Hepatocyte (in vitro differentiated cells): Measurements from ENCODE around the gene IAPP. TPM values are rescaled to one million over a fixed set of nuclear protein-coding genes. Genes with fewer than 3 reads are reported as not detected.
"Not testable (repeated sequence)": the region's sequence is repeated elsewhere in the genome, so short reads cannot be mapped to it uniquely, and the experiment has no call there.

Source experiments
- DNase-seq: peaks from one replicate; pipeline ENCODE4 v3.0.0-alpha.2; 2016; ENCODE audit warnings: low spot score
- H2AFZ ChIP-seq: fragments of 200-600 bp; sonication (generic); 2 replicates; pipeline ENCODE4 v1.6.0; 2016; ENCODE audit warnings: antibody characterized with exemption, mild to moderate bottlenecking
- H3K27ac ChIP-seq: fragments of 200-600 bp; sonication (generic); 2 replicates; pipeline ENCODE4 v1.5.1; 2016; ENCODE audit warnings: mild to moderate bottlenecking
- H3K27me3 ChIP-seq: fragments of 200-600 bp; sonication (generic); 2 replicates; pipeline ENCODE4 v1.6.1; 2016
- H3K36me3 ChIP-seq: fragments of 200-600 bp; sonication (generic); replicated peaks from 2 replicates; pipeline ENCODE4 v1.5.1; 2016; ENCODE audit warnings: low read depth; ENCODE audit not compliant: insufficient read depth
- H3K4me1 ChIP-seq: fragments of 200-600 bp; sonication (generic); 2 replicates; pipeline ENCODE4 v1.5.1; 2016; ENCODE audit warnings: mild to moderate bottlenecking, moderate library complexity; ENCODE audit not compliant: insufficient read depth
- H3K4me2 ChIP-seq: fragments of 200-600 bp; sonication (generic); 2 replicates; pipeline ENCODE4 v1.6.0; 2016
- H3K4me3 ChIP-seq: fragments of 200-600 bp; sonication (generic); 2 replicates; pipeline ENCODE4 v1.5.1; 2016; ENCODE audit warnings: mild to moderate bottlenecking
- H3K79me2 ChIP-seq: fragments of 200-600 bp; sonication (generic); 2 replicates; pipeline ENCODE4 v1.6.0; 2017; ENCODE audit warnings: mild to moderate bottlenecking
- H3K9me2 ChIP-seq: fragments of 200-600 bp; sonication (generic); replicated peaks from 2 replicates; pipeline ENCODE4 v1.6.0; 2017; ENCODE audit warnings: mild to moderate bottlenecking; ENCODE audit not compliant: insufficient read depth
- H3K9me3 ChIP-seq: fragments of 200-600 bp; sonication (generic); 2 replicates; pipeline ENCODE4 v1.5.1; 2016; ENCODE audit warnings: low read depth, mild to moderate bottlenecking
- H4K20me1 ChIP-seq: fragments of 200-600 bp; sonication (generic); 2 replicates; pipeline ENCODE4 v1.6.0; 2016; ENCODE audit warnings: mild to moderate bottlenecking; ENCODE audit not compliant: insufficient read depth, poor library complexity, severe bottlenecking
- CTCF ChIP-seq: fragments of 200-600 bp; sonication (generic); IDR thresholded peaks from 2 replicates; pipeline ENCODE4 v1.5.1; 2016; ENCODE audit warnings: antibody characterized with exemption, mild to moderate bottlenecking; ENCODE audit not compliant: poor library complexity
- EZH2 ChIP-seq: fragments of 200-600 bp; sonication (generic); IDR thresholded peaks from 2 replicates; pipeline ENCODE4 v1.6.1; 2016; ENCODE audit warnings: antibody characterized with exemption, mild to moderate bottlenecking, borderline replicate concordance
- EZH2phosphoT487 ChIP-seq: fragments of 200-600 bp; sonication (generic); IDR thresholded peaks from one replicate; pipeline ENCODE4 v1.6.1; 2018; ENCODE audit warnings: antibody characterized with exemption, mild to moderate bottlenecking, low read depth, moderate library complexity; ENCODE audit not compliant: unreplicated experiment, severe bottlenecking
- WGBS: methylation state at CpG from one replicate; pipeline ENCODE4 v1.1.6; 2016; ENCODE audit warnings: low lambda C conversion rate; ENCODE audit errors: missing lambda C conversion rate; 5-methylcytosine and 5-hydroxymethylcytosine counted together
- polyA plus RNA-seq: library from polyadenylated mRNA; unstranded; fragments of >200 nt; fragmentation: Nextera tagmentation; extraction: Ambion mirVana; gene quantifications from 2 replicates; pipeline ENCODE4 v1.2.1, GENCODE V29; 2016
- total RNA-seq: library from RNA; depleted of rRNA; stranded (reverse); fragments of >200 nt; gene quantifications from 2 replicates; pipeline ENCODE4 v1.2.3, GENCODE V29; 2014

The IAPP gene
- total and polyA plus RNA-seq, 2 experiments from 2014 or later: not detected

- no peaks in the 10 kb centered on the region for H4K20me1 ChIP-seq
- 84% methylated on average over 3 of the region's 3 CpGs for WGBS
- TF ChIP-seq EZH2phosphoT487 (no peak), EZH2 (no peak), CTCF (no peak)
- no peak overlapping the region for H3K4me3 ChIP-seq
- H3K9me3 ChIP-seq: no peaks in the 10 kb centered on the region
- H3K9me2 ChIP-seq: no peaks in the 10 kb centered on the region
- H3K4me1 ChIP-seq: peaks cover 6% of the 10 kb centered on the region
- H3K36me3 ChIP-seq: no peaks in the 10 kb centered on the region
- H2AFZ ChIP-seq: no peak overlapping the region
- H3K27me3 ChIP-seq: no peaks in the 10 kb centered on the region
- no peak overlapping the region for H3K27ac ChIP-seq
- no peak for DNase-seq
- no peaks in the 10 kb centered on the region for H3K79me2 ChIP-seq
- H3K4me2 ChIP-seq: no peak overlapping the region
These were observed 6.5 kb downstream of the IAPP start for GRCh38 chr12:21379218-21379617.

- not testable (repeated sequence) for H3K27ac ChIP-seq, DNase-seq, H3K9me3 ChIP-seq, H4K20me1 ChIP-seq, H2AFZ ChIP-seq, H3K4me3 ChIP-seq, H3K4me2 ChIP-seq, H3K36me3 ChIP-seq, H3K9me2 ChIP-seq, H3K27me3 ChIP-seq, H3K79me2 ChIP-seq, H3K4me1 ChIP-seq
- 92% methylated on average over 5 of the region's 5 CpGs for WGBS
These were observed 8.6 kb downstream of the IAPP start for GRCh38 chr12:21381320-21381719.

GRCh38 chr12:21384261-21384660, 11.6 kb downstream of the IAPP start:
- Histone ChIP-seq H3K36me3 (no peaks in the 10 kb centered on the region), H4K20me1 (no peaks in the 10 kb centered on the region), H3K27ac (peak overlapping the region; percentile 5), H3K4me1 (peaks cover 6% of the 10 kb centered on the region), H3K27me3 (no peaks in the 10 kb centered on the region), H3K9me3 (no peaks in the 10 kb centered on the region), H3K79me2 (no peaks in the 10 kb centered on the region), H3K9me2 (no peaks in the 10 kb centered on the region), H3K4me2 (no peak overlapping the region), H2AFZ (no peak overlapping the region), H3K4me3 (no peak overlapping the region)
- DNase-seq: no peak
- TF ChIP-seq EZH2phosphoT487 (no peak), EZH2 (no peak), CTCF (no peak)
- WGBS: 66% methylated on average over 2 of the region's 2 CpGs

GRCh38 chr12:21387174-21387573, 14.5 kb downstream of the IAPP start:
- peaks cover 6% of the 10 kb centered on the region for H3K4me1 ChIP-seq
- no peak for TF ChIP-seq EZH2phosphoT487
- no peak for TF ChIP-seq EZH2
- no peak for TF ChIP-seq CTCF
- H3K79me2 ChIP-seq: no peaks in the 10 kb centered on the region
- no peaks in the 10 kb centered on the region for H4K20me1 ChIP-seq
- DNase-seq: no peak
- no peak overlapping the region for H3K4me2 ChIP-seq
- no peak overlapping the region for H3K4me3 ChIP-seq
- H3K27me3 ChIP-seq: no peaks in the 10 kb centered on the region
- no peak overlapping the region for H2AFZ ChIP-seq
- H3K27ac ChIP-seq: no peak overlapping the region
- whole genome bisulfite sequencing: 90% methylated on average over 3 of the region's 3 CpGs
- H3K36me3 ChIP-seq: no peaks in the 10 kb centered on the region
- no peaks in the 10 kb centered on the region for H3K9me3 ChIP-seq
- no peaks in the 10 kb centered on the region for H3K9me2 ChIP-seq
